ENCODE results near the gene CCDC88B. TPM values are rescaled to one million over a fixed set of nuclear protein-coding genes. Genes with fewer than 3 reads are reported as not detected.
A peak's percentile ranks its signal among the peaks of the same experiment; 100 is the strongest.

Gene CCDC88B
- total and polyA plus RNA-seq, 2 experiments from 2014 or later = 6.8 to 12.1 TPM

DNA sequence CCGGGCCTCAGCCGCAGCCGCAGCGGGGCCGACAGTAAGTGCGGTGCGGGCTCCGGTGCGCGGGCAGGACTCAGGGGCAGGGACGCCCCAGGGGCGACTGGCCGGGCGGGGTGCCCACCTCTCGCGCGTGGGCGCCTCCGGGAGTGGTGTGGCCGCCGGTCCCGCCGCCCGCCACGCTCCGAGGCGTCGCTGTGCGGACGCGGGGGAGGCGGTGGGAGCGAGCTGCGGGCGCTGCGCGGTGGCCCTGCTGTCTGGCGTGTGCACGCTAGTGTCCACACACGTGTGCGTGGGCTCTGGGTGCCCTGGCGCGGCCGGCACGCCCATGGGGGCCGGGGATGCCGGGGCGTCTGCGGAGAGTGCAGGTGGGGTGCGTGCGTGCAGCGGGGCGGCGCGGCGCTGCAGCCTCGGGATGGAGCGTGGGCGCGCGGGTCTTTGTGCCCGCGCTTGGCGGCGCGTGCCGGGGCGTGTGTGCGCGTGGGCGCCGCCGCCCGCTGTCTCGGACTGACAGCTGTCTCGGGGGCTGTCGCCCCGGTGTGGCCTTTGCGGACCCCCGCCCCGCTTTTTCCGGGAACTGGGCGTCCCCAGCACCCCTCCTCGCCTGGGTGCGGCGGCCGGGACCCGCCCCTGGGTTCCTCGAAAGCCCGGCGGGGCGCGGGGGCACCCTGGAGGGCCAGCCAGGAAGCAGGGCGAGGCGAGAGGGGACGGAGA, 48.1 kb upstream of the CCDC88B start:
- DNase-seq (ENCODE audit: low spot score) (no peak), ATAC-seq (no peak; the same call in 1 of the 3 replicates)
- TF ChIP-seq EZH2 (IDR thresholded peaks at IDR 0.05; ENCODE audit: low read depth, unreplicated experiment) (peak; percentile 79), EZH2phosphoT487 (IDR thresholded peaks at IDR 0.05; ENCODE audit: unreplicated experiment) (peak; percentile 26), JUNB (IDR thresholded peaks at IDR 0.05; ENCODE audit: unreplicated experiment) (no peak), ZNF114 (CRISPR knock-in tag; IDR thresholded peaks at IDR 0.05) (no peak), CREB1 (CRISPR knock-in tag; IDR thresholded peaks at IDR 0.05; ENCODE audit: low read depth) (no peak)
- H3K9me3 Mint-ChIP-seq = no peaks in the 10 kb centered on the region; the same call in 1 of the 3 replicates
- peaks cover 16% of the 10 kb centered on the region for H4K20me1 ChIP-seq (replicated peaks; ENCODE audit: insufficient read depth)
- peaks cover 75% of the 10 kb centered on the region for H3K27me3 Mint-ChIP-seq (ENCODE audit: insufficient read depth, low read depth, poor library complexity)
- peak overlapping the region; percentile 78 for H3K4me2 ChIP-seq
- no peaks in the 10 kb centered on the region; the same call in 1 of the 2 replicates for H3K4me1 ChIP-seq (ENCODE audit: insufficient read depth)
- H3K4me3 Mint-ChIP-seq = peak overlapping the region; percentile 59; the same call in 2 of the 3 replicates
- H3K9me2 ChIP-seq (ENCODE audit: insufficient read depth) = no peaks in the 10 kb centered on the region
- H3K27ac Mint-ChIP-seq = no peak overlapping the region
- peaks cover 14% of the 10 kb centered on the region; the same call in 1 of the 2 replicates for H3F3A ChIP-seq (replicated peaks; ENCODE audit: low read depth)
- H3K79me2 ChIP-seq (replicated peaks; ENCODE audit: insufficient read depth) = no peaks in the 10 kb centered on the region
- H3K4me3 ChIP-seq = peak overlapping the region; percentile 59
- H3K36me3 Mint-ChIP-seq (ENCODE audit: low read depth) = no peaks in the 10 kb centered on the region; the same call in 2 of the 3 replicates
- H3K27me3 ChIP-seq (ENCODE audit: insufficient read depth) = peaks cover 83% of the 10 kb centered on the region
- H2AFZ ChIP-seq = no peak overlapping the region
- peaks cover 6% of the 10 kb centered on the region for H3K4me1 Mint-ChIP-seq
- H3K36me3 ChIP-seq (ENCODE audit: insufficient read depth) = no peaks in the 10 kb centered on the region
- H3K27ac ChIP-seq (ENCODE audit: low read depth) = no peak overlapping the region

DNA sequence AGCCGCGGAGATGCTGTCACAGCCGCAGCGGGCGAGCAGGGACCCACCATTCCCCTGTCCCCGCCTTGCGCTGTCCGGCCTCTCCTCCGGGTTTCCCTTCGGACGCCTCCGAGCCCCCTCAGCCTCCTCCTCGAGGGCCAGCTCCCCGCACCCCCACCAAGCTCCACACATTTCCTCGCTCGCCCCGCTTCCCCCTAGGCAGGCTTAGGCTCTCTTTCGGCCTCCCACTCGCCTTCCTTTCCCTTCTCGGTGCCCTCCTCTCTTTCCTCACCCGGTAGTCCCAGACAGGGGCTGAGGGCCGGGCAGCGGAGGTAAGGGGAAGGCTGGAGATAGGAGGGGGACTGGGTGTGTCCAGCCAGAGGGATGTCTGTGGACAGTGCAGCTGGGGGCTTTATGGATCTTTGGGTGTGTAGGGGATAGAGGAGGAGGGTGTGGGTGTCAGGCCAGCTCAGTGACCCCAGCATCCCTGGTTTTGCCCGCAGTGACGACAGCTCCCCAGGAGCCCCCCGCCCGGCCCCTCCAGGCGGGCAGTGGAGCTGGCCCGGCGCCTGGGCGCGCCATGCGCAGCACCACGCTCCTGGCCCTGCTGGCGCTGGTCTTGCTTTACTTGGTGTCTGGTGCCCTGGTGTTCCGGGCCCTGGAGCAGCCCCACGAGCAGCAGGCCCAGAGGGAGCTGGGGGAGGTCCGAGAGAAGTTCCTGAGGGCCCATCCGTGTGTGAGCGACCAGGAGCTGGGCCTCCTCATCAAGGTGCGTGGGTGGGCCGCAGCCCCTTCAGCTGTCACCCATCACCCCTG, 47.3 kb upstream of the CCDC88B start:
- DNase-seq (ENCODE audit: low spot score) (peak; percentile 54), ATAC-seq (peak; percentile 17)
- H3F3A ChIP-seq (replicated peaks; ENCODE audit: low read depth) = peaks cover 14% of the 10 kb centered on the region; the same call in 1 of the 2 replicates
- peaks cover 11% of the 10 kb centered on the region for H3K4me1 Mint-ChIP-seq
- no peak overlapping the region for H3K27ac ChIP-seq (ENCODE audit: low read depth)
- no peaks in the 10 kb centered on the region for H3K79me2 ChIP-seq (replicated peaks; ENCODE audit: insufficient read depth)
- peak overlapping the region; percentile 59 for H3K4me3 Mint-ChIP-seq
- H3K4me3 ChIP-seq = peak overlapping the region; percentile 59
- H3K9me3 Mint-ChIP-seq = no peaks in the 10 kb centered on the region; the same call in 1 of the 3 replicates
- H3K27me3 Mint-ChIP-seq (ENCODE audit: insufficient read depth, low read depth, poor library complexity) = peaks cover 80% of the 10 kb centered on the region
- peaks cover 16% of the 10 kb centered on the region for H4K20me1 ChIP-seq (replicated peaks; ENCODE audit: insufficient read depth)
- H2AFZ ChIP-seq = no peak overlapping the region
- H3K27ac Mint-ChIP-seq = no peak overlapping the region
- no peaks in the 10 kb centered on the region for H3K9me2 ChIP-seq (ENCODE audit: insufficient read depth)
- TF ChIP-seq EZH2phosphoT487 (IDR thresholded peaks at IDR 0.05; ENCODE audit: unreplicated experiment) = peak; percentile 89
- TF ChIP-seq JUNB (IDR thresholded peaks at IDR 0.05; ENCODE audit: unreplicated experiment) = no peak
- peak; percentile 90 for TF ChIP-seq EZH2 (IDR thresholded peaks at IDR 0.05; ENCODE audit: low read depth, unreplicated experiment)
- H3K4me2 ChIP-seq = peak overlapping the region; percentile 78
- no peaks in the 10 kb centered on the region; the same call in 2 of the 3 replicates for H3K36me3 Mint-ChIP-seq (ENCODE audit: low read depth)
- peaks cover 85% of the 10 kb centered on the region for H3K27me3 ChIP-seq (ENCODE audit: insufficient read depth)
- peaks cover 1% of the 10 kb centered on the region; the same call in 1 of the 2 replicates for H3K4me1 ChIP-seq (ENCODE audit: insufficient read depth)
- no peaks in the 10 kb centered on the region for H3K36me3 ChIP-seq (ENCODE audit: insufficient read depth)

DNA sequence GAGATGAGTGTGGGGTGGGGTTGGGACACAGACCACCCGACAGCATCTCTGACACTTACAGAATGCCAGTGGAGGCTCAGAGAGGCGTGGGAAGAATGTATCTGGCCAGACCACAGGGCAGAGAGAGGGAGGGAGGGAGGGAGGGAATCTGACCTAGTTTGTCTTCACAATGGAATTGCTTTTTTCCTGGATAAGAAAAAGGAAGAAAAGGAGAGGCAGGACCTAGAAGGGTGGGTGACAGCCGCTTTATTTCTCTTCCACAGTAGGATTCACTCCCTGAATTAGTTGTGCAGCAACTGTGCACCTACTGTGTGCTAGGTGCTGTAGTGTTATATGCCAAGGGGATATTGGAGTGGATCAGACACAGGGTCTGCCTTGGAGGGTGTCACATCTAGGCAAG, 45.2 kb upstream of the CCDC88B start:
- Mint-ChIP-seq H3K4me1 (peaks cover 16% of the 10 kb centered on the region), H3K4me3 (no peak overlapping the region), H3K36me3 (ENCODE audit: low read depth) (no peaks in the 10 kb centered on the region; the same call in 2 of the 3 replicates), H3K27ac (no peak overlapping the region), H3K27me3 (ENCODE audit: insufficient read depth, low read depth, poor library complexity) (peaks cover 93% of the 10 kb centered on the region), H3K9me3 (no peaks in the 10 kb centered on the region; the same call in 1 of the 3 replicates)
- Histone ChIP-seq H3K36me3 (ENCODE audit: insufficient read depth) (no peaks in the 10 kb centered on the region), H3K27ac (ENCODE audit: low read depth) (no peak overlapping the region), H2AFZ (no peak overlapping the region), H3K4me2 (no peak overlapping the region), H4K20me1 (replicated peaks; ENCODE audit: insufficient read depth) (peaks cover 16% of the 10 kb centered on the region), H3K9me2 (ENCODE audit: insufficient read depth) (no peaks in the 10 kb centered on the region), H3F3A (replicated peaks; ENCODE audit: low read depth) (peaks cover 20% of the 10 kb centered on the region; the same call in 1 of the 2 replicates), H3K4me3 (no peak overlapping the region), H3K27me3 (ENCODE audit: insufficient read depth) (peaks cover 100% of the 10 kb centered on the region), H3K4me1 (ENCODE audit: insufficient read depth) (peaks cover 4% of the 10 kb centered on the region; the same call in 1 of the 2 replicates), H3K79me2 (replicated peaks; ENCODE audit: insufficient read depth) (no peaks in the 10 kb centered on the region)
- ATAC-seq (no peak), DNase-seq (ENCODE audit: low spot score) (no peak)
- TF ChIP-seq, protein P1, sequence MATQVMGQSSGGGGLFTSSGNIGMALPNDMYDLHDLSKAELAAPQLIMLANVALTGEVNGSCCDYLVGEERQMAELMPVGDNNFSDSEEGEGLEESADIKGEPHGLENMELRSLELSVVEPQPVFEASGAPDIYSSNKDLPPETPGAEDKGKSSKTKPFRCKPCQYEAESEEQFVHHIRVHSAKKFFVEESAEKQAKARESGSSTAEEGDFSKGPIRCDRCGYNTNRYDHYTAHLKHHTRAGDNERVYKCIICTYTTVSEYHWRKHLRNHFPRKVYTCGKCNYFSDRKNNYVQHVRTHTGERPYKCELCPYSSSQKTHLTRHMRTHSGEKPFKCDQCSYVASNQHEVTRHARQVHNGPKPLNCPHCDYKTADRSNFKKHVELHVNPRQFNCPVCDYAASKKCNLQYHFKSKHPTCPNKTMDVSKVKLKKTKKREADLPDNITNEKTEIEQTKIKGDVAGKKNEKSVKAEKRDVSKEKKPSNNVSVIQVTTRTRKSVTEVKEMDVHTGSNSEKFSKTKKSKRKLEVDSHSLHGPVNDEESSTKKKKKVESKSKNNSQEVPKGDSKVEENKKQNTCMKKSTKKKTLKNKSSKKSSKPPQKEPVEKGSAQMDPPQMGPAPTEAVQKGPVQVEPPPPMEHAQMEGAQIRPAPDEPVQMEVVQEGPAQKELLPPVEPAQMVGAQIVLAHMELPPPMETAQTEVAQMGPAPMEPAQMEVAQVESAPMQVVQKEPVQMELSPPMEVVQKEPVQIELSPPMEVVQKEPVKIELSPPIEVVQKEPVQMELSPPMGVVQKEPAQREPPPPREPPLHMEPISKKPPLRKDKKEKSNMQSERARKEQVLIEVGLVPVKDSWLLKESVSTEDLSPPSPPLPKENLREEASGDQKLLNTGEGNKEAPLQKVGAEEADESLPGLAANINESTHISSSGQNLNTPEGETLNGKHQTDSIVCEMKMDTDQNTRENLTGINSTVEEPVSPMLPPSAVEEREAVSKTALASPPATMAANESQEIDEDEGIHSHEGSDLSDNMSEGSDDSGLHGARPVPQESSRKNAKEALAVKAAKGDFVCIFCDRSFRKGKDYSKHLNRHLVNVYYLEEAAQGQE (IDR thresholded peaks at IDR 0.05; ENCODE audit: unreplicated experiment) = no peak
- TF ChIP-seq POLR2AphosphoS5 (IDR thresholded peaks at IDR 0.05; ENCODE audit: low read depth) (no peak), STAT1 (IDR thresholded peaks at IDR 0.05; ENCODE audit: unreplicated experiment) (no peak), EZH2 (IDR thresholded peaks at IDR 0.05; ENCODE audit: low read depth, unreplicated experiment) (peak; percentile 68)
